ENCODE measurements around the gene ZDHHC7.
"Not testable (repeated sequence)": the region's sequence is repeated elsewhere in the genome, so short reads cannot be mapped to it uniquely, and the experiment has no call there.

ZDHHC7 gene

GRCh38 chr16:85042606-85043005, 31.3 kb upstream of the ZDHHC7 start:
- DNase-seq (ENCODE audit: low spot score) = no peak

GRCh38 chr16:85042167-85042526, 30.8 kb upstream of the ZDHHC7 start:
- no peak for DNase-seq (ENCODE audit: low spot score)

GRCh38 chr16:85041219-85042166, 30.2 kb upstream of the ZDHHC7 start:
- DNase-seq (ENCODE audit: low spot score) = no peak

GRCh38 chr16:85040685-85041084, 29.4 kb upstream of the ZDHHC7 start:
- no peak for DNase-seq (ENCODE audit: low spot score)

DNA sequence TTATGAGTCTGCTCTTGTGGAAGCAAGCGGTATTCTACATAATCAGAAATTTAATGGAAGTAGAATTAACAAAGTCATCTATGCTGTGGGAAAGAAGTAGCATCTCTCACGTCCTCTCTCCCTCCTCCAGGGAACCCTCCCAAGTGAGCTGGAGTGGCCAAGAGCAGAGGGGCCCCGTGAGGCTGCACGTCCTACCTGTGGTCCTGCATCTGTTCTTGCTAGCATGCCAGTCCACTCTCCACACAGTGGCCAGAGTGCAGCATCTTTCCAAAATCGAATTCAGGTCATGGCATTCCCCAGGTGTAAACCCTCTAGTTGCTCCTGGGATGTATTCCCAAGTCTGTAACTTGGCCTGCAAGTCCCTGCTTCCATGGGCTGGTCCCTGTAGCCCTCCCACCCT, 26.4 kb upstream of the ZDHHC7 start:
- no peak for DNase-seq (ENCODE audit: low spot score)

GRCh38 chr16:85037050-85037410, 25.7 kb upstream of the ZDHHC7 start:
- no peak for DNase-seq (ENCODE audit: low spot score)

DNA sequence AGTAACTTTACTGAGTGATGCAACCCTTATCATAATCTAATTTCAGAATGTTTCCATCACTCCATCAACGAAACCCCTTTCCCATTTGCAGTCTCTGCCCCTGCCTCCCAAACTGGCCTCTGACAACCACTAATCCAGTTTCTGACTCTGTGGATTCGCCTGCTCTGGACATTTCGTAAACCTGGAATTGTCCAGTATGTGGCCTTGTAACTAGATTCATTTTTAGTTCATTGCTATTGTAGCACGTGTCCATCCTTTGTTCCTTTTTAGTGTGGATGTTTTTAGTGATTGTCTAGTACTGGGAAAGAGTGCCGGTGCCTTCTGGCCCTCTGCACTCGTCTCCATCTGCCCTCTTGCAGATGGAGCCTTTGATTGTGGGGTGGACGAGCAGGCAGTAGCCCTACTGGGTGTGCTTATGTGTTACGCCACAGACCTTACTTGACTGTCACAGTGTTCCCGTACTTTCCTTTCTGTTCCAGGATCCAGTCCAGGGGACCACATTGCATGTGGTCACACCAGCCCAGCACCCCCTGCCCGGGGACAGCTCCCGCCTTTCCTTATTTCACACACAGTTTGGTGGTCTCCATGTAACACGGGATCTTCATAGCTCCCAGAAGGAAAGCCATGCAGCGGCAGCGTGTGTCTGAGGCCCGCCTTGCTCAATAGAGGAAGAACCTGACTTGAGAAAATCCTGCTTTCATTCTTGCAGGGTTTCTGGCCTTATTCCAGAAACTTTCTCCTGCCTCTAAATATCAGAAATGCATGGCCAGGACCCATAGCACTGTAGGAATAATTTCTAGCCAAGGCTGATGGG, 25.1 kb upstream of the ZDHHC7 start:
- no peak for DNase-seq (ENCODE audit: low spot score)

DNA sequence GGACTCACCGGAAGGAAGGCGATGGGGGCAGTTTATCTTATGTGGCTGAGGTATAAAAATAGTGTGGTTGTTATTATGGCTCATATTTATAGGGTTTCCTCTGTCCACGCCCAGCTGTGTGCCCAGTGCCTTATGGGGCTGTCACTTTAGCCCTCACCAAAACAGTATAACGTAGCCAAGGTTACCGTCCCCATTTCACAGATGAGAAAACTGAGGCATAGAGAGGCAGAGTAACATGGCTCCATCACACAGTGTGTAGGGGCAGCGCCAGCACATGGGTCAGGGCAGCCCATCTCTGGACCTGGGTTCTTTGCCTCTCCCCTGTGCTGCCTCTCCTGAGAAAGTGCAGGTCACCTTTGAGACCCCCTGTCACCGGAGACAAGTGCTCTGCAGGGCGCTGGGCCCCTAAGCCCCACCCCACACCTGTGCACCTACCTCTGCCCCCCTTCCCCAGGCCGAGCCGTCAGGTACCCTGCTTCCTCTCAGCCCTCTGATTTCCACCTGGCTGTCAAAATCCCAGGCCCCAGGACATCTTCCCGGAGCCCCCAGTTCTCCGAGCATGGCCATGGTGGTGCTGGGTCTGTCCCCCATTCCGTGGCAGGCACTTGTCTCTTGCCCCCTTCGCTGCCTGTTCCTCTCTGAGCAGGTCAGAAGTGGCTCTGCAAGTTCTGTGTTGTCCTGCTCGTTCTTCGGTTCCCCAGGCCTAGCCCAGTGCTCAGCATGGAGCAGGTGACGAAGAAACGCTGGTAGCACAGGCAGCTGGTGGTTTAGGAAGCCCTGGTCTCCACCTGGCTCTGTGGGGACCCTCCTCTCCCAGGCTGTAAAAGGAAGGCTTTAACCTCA, 23.5 kb upstream of the ZDHHC7 start:
- no peak for DNase-seq (ENCODE audit: low spot score)

- DNase-seq (ENCODE audit: low spot score) = no peak
Observed at GRCh38 chr16:85033171-85033570, 21.8 kb upstream of the ZDHHC7 start.

GRCh38 chr16:85032187-85032586, 20.9 kb upstream of the ZDHHC7 start:
- DNase-seq (ENCODE audit: low spot score) = not testable (repeated sequence)

DNA sequence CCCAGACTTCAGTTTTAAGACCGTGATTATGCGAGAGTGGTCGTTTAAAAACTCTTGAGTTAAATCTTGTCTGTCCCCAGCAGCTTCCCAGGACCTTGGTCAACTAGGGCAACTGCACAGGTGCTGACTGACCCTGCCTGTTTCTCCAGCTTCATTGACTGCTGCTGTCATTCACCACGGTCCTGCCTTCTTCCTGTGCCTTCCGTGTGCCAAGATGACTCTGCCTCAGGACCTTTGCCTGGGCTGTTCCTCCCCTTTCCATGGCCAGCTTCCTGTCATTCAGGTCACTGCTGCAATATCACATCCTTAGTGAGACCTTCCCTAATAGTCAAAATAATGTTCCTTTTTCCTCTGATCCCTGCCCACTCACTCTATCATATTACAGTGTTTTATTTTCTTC, 20.1 kb upstream of the ZDHHC7 start:
- DNase-seq (ENCODE audit: low spot score) = no peak

DNA sequence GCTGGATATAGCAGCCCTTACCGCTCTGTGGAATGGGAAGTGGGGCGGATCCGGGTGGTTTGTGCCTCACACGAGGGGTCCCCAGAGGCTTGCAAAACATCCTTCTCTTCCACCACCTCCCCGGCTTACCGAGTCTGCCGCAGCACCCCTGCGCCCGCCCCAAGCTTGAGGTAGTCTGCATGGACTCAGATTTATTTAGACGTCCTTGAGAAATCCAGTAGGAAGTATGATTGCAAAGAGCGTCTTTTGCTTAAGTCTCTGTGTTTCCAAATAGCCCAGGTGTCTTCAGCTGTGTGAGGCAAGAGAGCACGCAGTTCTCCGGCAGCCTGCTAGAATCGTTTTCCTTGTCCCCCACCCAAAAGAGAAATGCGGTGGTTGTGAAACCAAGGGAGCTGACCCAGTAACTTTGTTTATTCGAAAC, 18.7 kb upstream of the ZDHHC7 start:
- DNase-seq (ENCODE audit: low spot score) = no peak

- peak; percentile 60 for DNase-seq (ENCODE audit: low spot score)
Observed at GRCh38 chr16:85029408-85029784, 18.1 kb upstream of the ZDHHC7 start.

- DNase-seq (ENCODE audit: low spot score) = peak; percentile 35
Observed at GRCh38 chr16:85028685-85029407, 17.5 kb upstream of the ZDHHC7 start.

- DNase-seq (ENCODE audit: low spot score) = no peak
Observed at GRCh38 chr16:85027958-85028684, 16.8 kb upstream of the ZDHHC7 start.

GRCh38 chr16:85027349-85027957, 16.1 kb upstream of the ZDHHC7 start, which contains the start of gene KIAA0513:
Gene KIAA0513, plus strand, starts transcription at chr16:85027795. Its CDS starts 39,277 bp downstream, at chr16:85067072.
- DNase-seq (ENCODE audit: low spot score) = peak; percentile 100

DNA sequence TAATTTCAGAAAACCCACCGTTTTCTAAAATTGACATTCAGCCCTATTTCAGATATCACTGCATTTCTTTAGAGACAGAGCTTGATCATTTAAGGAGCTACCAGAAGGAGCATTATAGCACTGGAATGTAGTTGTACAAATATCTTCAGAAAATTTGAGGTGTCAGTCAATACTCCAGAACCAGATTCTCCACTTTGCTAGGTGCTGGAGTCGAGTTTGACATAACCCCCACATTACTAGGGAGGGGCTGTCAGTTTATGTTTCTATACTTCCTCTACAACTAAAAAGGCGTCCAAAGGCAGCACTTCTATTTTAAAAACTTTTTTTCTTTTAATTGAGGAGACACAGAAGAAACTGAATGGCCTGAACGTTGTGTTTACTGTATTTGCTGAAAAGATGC, 15.4 kb upstream of the ZDHHC7 start:
- no peak for DNase-seq (ENCODE audit: low spot score)

DNA sequence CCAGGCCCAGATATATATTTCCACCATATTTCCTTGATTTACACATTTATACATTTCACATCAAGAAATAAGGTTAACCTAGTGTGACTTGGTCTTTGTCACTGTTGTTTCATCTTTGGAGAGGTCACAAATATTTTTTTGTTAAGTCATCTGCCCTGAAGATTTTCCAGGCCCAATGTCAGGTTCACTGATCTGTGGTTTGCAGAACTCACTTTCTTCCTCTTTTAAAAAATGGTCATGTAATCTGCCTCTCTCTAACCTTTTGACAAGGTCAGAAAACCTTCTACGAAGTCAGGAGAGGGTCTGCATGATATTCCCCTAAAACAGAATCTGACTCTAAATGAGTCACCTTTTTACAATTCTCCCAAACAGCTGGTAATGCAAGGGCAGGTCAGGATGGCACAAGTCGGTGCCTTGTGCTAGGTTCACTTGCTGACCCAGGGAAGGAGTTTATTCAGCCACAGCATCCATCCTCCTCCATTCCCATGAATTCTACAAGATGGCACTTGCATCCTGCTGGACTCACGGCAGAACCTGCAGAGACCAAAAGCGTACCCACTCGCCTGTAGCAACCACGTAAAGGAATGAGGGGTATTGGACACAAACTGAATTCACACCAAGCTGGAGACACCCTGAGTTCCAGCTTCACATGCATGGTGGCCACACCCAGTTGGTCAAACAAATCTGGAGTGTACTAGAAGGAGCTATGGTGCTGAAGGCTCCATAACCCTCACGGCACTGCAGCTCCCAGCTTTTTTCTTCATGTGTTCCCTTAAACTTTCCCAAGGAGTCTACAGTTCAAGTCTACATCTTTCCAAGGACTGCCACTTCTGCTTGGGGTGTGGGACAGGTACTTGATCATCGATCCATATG, 14.7 kb upstream of the ZDHHC7 start:
- DNase-seq (ENCODE audit: low spot score) = no peak

DNA sequence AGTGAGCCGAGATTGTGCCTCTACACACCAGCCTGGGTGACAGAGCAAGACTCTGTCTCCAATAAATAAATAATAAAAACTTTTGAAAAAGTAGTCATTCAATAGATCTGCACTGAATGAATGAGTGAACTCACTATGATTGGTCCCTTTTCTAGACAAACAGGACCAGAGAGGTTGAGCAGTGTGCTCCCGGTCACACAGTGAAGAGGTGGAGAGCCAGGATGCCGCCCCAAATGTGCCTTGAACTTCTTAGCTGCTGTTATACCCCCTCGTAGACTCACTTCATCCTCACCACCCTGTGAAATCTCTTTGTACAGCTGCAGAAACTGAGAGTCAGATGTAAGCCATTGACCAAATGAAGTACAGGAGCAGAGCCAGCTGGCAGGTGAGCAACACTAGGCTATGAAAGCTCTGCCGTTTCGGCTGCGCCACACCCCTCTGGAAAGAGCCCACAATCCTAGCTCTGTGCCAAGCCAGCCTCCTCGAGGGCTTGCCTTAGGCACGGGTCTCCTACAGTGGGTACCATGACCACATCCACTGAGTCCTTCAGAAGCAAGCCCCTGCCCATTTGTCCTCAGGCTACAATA, 8.4 kb upstream of the ZDHHC7 start:
- DNase-seq (ENCODE audit: low spot score) = no peak

All from AG08395 (cell line).